ENCODE results near the gene STRN4.
A peak's percentile ranks its signal among the peaks of the same experiment; 100 is the strongest.
"Not testable (repeated sequence)": the region's sequence is repeated elsewhere in the genome, so short reads cannot be mapped to it uniquely, and the experiment has no call there.

The STRN4 gene

DNA sequence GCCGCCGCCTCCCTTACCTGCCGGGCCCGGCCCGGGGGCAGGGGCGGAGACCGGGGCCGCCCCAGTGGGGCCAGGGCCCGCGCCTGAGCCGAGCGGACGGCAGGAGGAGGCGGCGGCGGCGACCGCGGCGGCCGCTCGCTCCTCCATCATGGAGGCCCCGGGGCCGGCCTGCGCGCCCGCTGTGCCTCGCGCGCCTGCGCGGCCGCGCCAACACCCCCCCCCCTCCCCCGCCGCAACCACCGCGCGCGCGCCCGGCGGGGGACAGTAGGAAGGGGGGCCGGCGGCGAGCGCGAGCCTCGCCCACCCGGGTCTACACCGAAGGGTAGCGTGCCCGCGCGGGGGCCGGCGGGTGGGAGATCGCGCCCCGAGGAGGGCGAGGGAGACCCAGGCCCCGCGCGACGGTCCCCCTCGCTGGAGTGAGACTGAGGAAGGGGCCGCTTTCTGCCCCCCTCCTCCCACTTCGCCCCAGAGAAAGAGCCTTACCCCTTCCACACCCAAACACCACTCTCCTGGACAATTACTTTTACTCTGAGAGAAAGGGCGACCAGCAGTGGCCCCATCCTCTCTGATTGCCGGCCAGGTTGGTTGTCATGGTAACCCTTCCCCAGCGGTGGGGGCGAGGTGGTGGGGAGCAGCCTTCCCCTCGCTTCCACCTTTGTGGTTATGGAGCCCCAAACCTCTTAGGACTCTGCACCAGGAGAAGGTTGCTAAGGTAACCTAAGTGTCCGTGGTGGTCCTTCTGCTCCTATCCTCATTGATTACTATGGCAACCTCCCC, at the start of gene STRN4:
Gene STRN4, minus strand, starts transcription at position 170 of the 777 bp plus-strand sequence. Its CDS starts 20 bp downstream, at position 150.
- peak; percentile 23 to 42 (median 40) for DNase-seq (ENCODE audit: low read depth in 3 of 3)

DNA sequence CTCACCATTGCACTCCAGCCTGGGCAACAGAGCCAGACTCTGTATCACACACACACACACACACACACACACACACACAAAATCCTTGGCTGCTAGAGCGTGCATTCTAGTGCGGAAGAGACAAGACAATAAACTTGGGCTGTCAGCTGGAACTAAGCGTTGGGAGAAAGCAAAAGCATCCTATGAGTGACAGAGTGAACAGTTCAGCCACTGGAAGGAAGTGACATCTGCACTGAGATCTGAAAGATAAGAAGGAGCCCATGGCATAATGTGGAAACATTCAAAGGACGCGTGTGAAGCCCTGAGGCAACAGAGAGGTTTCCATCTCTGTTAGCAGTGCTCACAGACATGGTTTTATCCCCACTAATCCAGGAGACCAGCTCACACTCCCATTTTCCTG, 45.7 kb upstream of the STRN4 start:
- no peak for DNase-seq (ENCODE audit: low read depth in 3 of 3)

GRCh38 chr19:46789371-46789770, 43.1 kb upstream of the STRN4 start:
- no peak for DNase-seq (ENCODE audit: low read depth in 3 of 3)

- DNase-seq (ENCODE audit: low read depth in 3 of 3): no peak
These were observed 42.7 kb upstream of the STRN4 start for GRCh38 chr19:46788968-46789338.

- peak; percentile 99 for DNase-seq (ENCODE audit: low read depth in 3 of 3)
These were observed 42.2 kb upstream of the STRN4 start, which contains the start of gene SLC1A5 for GRCh38 chr19:46788262-46788967. TSS of gene SLC1A5 (minus strand) at chr19:46788594. CDS start at chr19:46787965, 629 bp downstream.

- DNase-seq (ENCODE audit: low read depth in 3 of 3): peak in 2 of 3 experiments; percentile 12 to 35
These were observed 41.3 kb upstream of the STRN4 start for GRCh38 chr19:46787331-46788261.

GRCh38 chr19:46787040-46787330, 40.7 kb upstream of the STRN4 start:
- no peak for DNase-seq (ENCODE audit: low read depth in 3 of 3)

GRCh38 chr19:46786236-46787039, 40.2 kb upstream of the STRN4 start:
- DNase-seq (ENCODE audit: low read depth in 3 of 3): peak; percentile 62 to 85 (median 80)

GRCh38 chr19:46785980-46786235, 39.7 kb upstream of the STRN4 start:
- no peak for DNase-seq (ENCODE audit: low read depth in 3 of 3)

DNA sequence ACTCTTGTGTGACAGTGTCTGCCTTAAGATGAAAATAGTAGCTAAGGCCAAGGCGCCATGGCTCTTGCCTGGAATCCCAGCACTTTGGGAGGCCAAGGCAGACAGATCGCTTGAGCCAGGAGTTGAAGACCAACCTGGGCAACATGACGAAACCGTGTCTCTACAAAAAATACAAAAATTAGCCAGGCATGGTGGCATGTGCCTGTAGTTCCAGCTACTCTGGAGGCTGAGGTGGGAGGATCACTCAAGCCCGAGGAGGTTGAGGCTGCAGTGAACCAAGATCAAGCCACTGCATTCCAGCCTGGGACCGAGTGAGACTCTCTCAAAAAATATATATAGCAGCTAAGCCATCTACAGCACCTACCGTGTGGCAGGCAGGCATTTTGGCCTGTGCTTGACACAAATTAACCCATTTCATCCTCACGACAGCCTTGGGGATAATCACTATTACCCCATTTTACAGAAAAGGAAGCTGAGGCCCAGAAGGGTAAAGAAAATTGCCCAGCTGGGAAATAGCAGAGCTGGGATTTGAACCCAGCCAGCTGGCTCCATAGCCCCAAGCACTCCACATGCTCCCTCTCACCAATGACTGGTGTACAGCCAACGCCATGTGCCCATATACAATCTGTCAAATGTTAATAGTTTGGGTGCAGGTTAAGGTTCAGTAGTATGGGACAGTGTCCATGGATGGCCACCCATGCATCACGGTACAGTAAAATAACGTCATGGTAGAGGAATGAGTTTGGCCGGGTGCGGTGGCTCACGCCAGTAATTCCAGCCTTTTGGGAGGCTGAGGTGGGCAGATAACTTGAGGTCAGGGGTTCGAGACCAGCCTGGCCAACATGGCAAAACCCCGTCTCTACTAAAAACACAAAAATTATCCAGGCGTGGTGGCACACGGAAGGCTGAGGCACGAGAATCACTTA, 39.1 kb upstream of the STRN4 start:
- DNase-seq (ENCODE audit: low read depth in 3 of 3): no peak

DNA sequence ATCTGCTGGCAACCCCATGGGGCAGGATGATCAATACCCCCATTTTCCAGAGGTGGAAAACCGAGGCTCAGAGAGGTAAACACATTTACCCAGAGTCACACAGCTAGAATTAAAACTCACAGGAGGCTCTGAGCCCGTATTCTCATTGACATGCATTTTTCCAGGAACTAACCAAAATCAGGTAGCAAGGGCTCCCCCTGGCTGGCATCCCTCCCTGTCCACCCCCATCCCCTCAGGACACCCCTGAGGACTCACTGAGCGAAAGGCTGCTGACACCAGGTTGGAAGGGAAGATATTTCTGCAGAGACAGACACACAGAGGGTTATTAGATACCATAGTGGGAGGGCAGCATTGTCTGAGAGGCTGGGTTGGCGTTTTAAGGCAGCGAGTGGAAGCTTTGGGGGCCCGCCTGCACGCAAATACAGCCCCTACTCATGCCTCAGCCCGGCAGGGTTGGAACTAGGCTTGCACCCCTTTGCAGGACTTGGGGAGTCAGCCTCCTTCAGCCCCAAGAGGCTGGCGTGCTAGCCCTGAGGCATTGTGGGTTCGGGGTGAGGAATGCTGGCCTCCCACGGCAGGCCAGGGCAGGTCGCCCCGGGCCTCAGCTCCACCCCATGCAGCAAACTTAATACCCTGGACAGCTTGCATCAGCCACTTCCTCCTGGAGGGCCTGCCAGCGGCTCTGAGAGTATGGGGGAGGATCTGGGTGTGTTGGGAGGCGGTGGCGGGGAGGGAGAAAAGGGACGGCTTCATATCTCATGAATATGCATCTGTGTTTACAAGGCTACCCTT, 38.2 kb upstream of the STRN4 start:
- DNase-seq (ENCODE audit: low read depth in 3 of 3): peak; percentile 28 to 60 (median 38)

GRCh38 chr19:46783670-46784069, 37.4 kb upstream of the STRN4 start:
- DNase-seq (ENCODE audit: low read depth in 3 of 3): no peak

DNA sequence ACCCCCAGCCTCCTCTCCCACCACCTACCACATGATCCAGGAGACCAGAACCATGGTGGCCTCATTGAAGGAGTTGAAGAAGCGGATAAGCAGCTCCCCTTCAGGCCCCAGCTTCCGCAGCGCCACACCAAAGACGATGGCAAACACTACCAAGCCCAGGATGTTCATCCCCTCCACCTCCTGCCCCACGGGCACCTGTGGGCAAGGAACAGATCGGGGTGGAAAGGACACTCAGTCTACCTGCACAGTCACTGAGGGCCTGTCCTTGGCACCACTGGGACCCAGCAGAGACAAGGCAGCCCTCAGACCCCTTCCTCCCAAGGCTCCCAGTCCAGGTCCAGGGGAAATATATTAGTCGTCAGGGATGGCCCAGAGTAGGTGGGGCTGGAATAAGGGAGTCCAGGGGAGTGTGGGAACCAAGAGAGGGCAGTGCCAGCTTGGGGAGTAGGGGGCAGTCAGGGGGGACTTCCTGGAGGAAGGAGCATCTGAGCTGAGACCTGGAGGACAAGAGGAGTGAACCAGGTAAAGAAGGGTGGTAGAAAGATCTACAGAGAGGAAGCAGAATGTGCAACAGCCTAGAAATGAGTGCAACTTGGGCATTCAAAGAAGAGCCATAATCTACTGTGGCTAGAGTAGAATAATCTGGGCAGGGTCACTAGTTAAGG, 36.2 kb upstream of the STRN4 start:
- no peak for DNase-seq (ENCODE audit: low read depth in 3 of 3)

DNA sequence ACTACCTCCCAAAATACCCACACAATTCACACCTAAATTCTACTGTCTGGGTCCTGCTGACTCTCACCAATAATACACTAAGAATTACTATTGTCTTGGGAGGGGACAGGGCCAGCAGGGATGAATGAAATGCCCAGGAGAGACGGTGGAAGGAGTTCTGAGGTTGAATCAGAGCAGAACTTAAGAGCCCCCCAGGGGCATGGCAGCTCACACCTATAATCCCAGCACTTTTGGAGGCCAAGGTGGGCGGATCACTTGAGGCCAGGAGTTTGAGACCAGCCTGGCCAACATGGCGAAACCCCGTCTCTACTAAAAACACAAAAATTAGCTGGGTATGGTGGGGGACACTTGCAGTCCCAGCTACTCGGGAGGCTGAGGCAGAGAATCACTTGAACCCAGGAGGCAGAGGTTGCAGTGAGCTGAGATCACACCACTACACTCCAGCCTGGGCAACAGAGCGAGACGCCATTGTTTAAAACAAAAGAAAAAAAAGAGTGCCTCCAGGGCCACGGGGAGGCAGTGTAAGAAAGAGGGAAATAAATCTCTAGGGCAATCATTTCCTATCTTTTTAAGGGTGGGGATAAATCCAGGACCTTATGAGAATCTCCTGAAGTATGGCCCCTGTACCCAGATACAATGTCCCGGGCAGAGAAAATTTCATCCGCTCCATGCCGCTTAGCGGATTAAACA, 31.9 kb upstream of the STRN4 start:
- not testable (repeated sequence) for DNase-seq (ENCODE audit: low read depth in 3 of 3)

DNA sequence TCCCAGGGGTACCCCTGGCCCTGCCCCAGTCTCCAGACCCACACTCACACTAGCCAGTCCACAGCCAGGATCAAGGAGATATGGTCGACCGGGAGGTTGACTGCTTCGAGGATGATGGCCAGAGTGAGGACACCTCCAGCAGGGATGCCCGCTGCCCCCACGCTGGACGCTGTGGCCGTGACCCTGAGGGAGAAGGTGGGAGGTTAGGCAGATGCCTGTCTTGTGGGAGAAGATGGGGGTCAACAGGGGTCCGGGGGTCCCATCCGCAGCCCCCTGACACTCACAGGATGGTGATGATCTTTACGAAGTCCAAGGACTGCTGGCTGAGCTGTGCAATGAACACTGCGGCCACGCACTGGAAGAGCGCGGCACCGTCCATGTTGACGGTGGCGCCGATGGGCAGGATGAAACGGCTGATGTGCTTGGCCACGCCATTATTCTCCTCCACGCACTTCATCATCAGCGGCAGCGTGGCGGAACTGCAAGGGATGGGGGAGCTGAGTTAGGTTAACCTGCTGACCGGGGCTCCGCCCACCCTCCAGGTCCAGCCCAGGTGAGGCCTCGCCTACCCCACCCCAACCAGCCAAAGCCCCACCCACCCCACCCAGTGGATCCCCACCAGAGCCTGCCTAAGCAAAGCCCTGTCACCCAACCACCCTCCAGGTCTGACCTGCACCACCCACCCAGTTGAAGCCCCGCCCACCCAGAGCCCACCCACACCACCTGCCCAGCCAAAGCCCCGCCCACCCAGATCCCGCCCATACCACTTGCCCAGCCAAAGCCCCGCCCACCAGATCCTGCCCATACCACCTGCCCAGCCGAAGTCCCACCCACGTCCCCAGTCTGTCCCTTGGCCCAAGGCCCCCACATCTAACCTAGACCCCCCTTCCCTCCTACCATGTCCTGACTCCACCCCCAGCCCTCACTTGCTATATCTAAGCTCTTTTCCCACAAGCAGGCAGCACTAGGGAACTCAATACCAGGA, 31.0 kb upstream of the STRN4 start:
- DNase-seq (ENCODE audit: low read depth in 3 of 3): no peak

DNA sequence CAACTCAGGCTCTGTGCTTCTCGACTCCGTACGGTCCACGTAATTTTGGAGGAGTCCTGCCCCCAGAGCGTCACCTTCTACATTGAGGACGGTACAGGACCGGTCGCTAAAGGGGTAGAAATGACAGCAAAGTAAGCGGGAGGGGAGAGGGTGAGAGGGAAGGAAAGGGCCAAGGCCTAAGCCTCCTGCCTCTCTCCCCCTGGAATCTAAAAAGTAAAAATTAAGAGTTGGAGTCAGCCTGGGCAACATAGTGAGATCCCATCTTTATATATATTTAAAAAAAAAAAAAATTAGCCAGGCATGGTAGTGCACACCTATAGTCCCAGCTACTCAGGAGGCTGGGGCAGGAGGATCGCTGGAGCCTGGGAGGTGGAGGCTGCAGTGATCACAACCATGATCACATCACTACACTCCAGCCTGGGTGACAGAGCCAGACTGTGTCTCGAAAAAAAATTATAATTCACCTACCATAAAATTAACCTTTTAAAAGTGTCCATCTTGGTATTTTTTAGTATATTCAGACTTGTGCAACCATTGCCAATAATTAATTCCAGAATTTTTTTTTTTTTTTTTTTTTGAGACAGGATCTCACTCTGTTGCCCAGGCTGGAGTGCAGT, 29.5 kb upstream of the STRN4 start:
- no peak for DNase-seq (ENCODE audit: low read depth in 3 of 3)

DNA sequence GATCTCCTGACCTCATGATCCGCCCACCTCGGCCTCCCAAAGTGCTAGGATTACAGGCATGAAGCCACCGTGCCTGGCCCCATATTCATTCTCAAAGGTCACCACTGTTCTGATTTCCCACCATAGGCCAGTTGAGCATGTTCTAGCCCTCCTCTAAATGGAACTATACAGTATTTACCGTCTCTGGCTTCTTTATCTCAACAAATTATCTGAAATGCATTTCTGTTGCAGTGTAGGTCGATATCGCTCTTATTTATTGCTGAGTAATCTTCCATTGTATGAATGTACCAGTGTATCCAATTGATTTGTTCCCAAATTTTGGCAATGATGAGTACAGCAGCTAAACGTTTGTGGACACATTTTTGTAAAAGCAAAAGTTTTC, 26.8 kb upstream of the STRN4 start:
- DNase-seq (ENCODE audit: low read depth in 3 of 3): no peak

Measured in stimulated activated CD4-positive, alpha-beta T cell treated with anti-CD3 and anti-CD28 coated beads, TNF-alpha, amount 100 ng/mL, for 4 hours (primary cell).